Cardiac fibroblast (primary cell): ENCODE data around the gene ACAD9.

Source experiments
- DNase-seq, 2 donors: peaks; one replicate each; pipeline versions ENCODE4 v3.0.0 to v3.0.0-alpha.2; 2010; ENCODE audit warnings: low read depth in 2 of 2
- H3K4me3 ChIP-seq, 2 donors: replicated peaks in 1 of 2; 1 replicate in 1 of 2; 2 replicates in 1 of 2; pipeline ENCODE4 v1.5.1; 2011; ENCODE audit warnings: low read depth in 2 of 2, low read length in 2 of 2, mild to moderate bottlenecking in 2 of 2, moderate library complexity in 1 of 2
- TF ChIP-seq, protein P1 (sequence below): IDR thresholded peaks from one replicate; pipeline ENCODE4 v1.5.1; 2011; ENCODE audit warnings: low read depth, mild to moderate bottlenecking, low read length, inconsistent platforms

The ACAD9 gene

DNA sequence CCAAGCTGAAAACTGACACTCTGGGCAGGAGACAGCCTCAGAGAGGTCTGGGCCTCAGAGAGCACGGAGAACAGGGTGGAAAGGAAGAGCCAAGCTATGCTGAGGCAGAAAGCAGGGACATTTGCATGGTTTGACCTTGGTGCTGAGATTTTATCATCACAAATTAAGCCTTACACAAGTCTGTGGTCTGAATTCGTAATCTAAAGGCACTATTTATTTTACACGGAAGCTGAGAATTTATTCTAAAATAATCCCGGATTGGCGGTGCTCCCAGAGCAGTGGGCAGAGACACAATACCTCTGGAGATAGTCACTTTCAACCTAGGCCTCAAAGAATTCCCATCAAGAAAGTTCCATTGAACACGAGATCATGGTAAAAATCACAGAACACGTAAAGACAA lies 67.0 kb downstream of the ACAD9 start:
- DNase-seq: peak in 1 of 2 donors; percentile 14
- no peak overlapping the region for H3K4me3 ChIP-seq
- TF ChIP-seq, protein P1, sequence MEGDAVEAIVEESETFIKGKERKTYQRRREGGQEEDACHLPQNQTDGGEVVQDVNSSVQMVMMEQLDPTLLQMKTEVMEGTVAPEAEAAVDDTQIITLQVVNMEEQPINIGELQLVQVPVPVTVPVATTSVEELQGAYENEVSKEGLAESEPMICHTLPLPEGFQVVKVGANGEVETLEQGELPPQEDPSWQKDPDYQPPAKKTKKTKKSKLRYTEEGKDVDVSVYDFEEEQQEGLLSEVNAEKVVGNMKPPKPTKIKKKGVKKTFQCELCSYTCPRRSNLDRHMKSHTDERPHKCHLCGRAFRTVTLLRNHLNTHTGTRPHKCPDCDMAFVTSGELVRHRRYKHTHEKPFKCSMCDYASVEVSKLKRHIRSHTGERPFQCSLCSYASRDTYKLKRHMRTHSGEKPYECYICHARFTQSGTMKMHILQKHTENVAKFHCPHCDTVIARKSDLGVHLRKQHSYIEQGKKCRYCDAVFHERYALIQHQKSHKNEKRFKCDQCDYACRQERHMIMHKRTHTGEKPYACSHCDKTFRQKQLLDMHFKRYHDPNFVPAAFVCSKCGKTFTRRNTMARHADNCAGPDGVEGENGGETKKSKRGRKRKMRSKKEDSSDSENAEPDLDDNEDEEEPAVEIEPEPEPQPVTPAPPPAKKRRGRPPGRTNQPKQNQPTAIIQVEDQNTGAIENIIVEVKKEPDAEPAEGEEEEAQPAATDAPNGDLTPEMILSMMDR: no peak

DNA sequence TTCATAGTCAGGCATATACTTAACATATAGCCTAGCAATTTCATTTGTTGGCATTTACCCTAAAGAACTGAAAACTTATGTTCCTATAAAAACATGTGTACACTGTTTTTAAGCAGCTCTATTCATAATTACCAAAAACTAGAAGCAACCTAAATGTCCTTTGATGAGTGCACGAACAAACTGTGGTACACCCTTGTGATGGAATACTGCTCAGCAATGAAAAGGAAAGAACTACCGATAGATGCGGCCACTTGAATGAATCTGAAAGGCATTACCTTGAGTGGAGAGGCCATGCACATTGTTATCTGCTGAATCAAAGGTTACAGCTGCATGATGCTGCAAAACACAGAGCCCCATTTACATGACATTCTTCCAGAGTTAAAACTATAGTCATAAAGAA lies 69.7 kb downstream of the ACAD9 start:
- H3K4me3 ChIP-seq: no peak overlapping the region
- TF ChIP-seq, protein P1: no peak
- no peak for DNase-seq

DNA sequence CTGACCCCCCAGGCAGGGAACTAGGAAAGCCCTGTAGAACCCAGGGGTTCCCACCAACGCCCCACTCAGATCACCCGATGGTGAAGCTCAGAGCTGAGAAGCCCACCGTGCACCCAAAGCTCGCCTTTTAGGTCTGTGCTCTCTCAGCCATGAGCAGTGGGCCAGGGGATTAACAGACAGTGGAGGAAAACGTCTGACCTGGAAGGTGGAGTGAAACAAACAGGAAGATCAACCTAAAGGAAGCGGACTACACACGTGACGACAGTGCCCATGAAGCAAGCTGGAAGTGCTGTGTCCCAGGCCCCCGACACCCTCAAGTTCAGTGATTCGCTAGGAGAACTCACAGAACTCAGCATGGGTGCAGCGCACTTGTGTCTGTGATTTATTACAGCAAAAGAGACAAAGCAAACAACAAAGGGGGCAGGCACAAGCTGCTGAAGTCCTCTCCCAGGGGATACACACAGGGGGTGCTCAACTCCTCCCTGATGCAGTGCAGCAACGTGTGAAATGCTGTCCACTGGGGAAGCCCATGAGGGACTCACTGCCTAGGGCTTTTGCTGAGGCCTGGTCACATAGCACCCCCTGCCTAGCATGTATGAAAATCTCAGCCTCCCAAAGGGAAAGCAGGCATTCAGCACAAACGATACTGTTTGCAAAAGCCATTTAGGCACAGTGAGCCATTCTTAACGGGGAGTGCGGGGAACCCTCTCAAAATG lies 71.0 kb downstream of the ACAD9 start:
- H3K4me3 ChIP-seq: no peak overlapping the region
- peak; percentile 39 to 40 for DNase-seq
- TF ChIP-seq, protein P1: peak; percentile 33

DNA sequence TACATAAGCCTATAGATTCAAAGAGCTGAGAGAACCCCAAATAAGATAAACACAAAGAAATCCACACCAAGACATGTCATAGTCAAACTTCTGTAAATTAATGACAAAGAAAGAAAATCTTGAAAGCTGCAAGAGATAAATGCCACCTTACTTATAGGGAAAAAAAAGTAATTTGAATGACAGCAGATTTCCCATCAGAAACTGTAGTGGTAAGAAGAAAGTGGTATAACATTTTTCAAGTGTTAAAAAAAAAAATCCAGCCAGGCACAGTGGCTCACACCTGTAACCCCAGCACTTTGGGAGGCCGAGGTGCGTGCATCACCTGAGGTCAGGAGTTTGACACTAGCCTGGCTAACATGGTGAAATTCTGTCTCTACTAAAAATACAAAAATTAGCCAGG lies 77.0 kb downstream of the ACAD9 start:
- TF ChIP-seq, protein P1: no peak
- no peak for DNase-seq
- no peak overlapping the region for H3K4me3 ChIP-seq
